GM12864 (cell line): Measurements from ENCODE around the gene IFT80.

Experiments
- DNase-seq: peaks from one replicate; pipeline ENCODE4 v3.0.0-alpha.2; 2011; ENCODE audit warnings: low read depth
- H3K4me3 ChIP-seq: 2 replicates; pipeline ENCODE4 v1.5.1; 2011; ENCODE audit warnings: mild to moderate bottlenecking, low read depth, low read length, control low read depth
- CTCF ChIP-seq: IDR thresholded peaks from 2 replicates; pipeline ENCODE4 v1.5.1; 2011; ENCODE audit warnings: low read depth, mild to moderate bottlenecking, moderate library complexity, low read length, control low read depth, inconsistent platforms; ENCODE audit errors: missing control alignments

The IFT80 gene

GRCh38 chr3:160224256-160224655 lies 174.8 kb downstream of the IFT80 start:
- no peak overlapping the region for H3K4me3 ChIP-seq
- no peak for TF ChIP-seq CTCF
- no peak for DNase-seq

- no peak overlapping the region for H3K4me3 ChIP-seq
- no peak for TF ChIP-seq CTCF
- no peak for DNase-seq
These were observed 178.0 kb downstream of the IFT80 start for GRCh38 chr3:160221019-160221418.

- DNase-seq, result no peak
- no peak for TF ChIP-seq CTCF
- H3K4me3 ChIP-seq, result no peak overlapping the region
These were observed 179.0 kb downstream of the IFT80 start for GRCh38 chr3:160220038-160220437.

GRCh38 chr3:160218136-160218535 lies 180.9 kb downstream of the IFT80 start:
- H3K4me3 ChIP-seq, result no peak overlapping the region
- no peak for DNase-seq
- no peak for TF ChIP-seq CTCF

GRCh38 chr3:160217675-160218074 lies 181.3 kb downstream of the IFT80 start:
- no peak for TF ChIP-seq CTCF
- no peak for DNase-seq
- H3K4me3 ChIP-seq, result no peak overlapping the region

GRCh38 chr3:160213191-160213590 lies 185.8 kb downstream of the IFT80 start:
- no peak for DNase-seq
- no peak for TF ChIP-seq CTCF

GRCh38 chr3:160210799-160211221 lies 188.2 kb downstream of the IFT80 start:
- no peak for DNase-seq
- H3K4me3 ChIP-seq, result no peak overlapping the region
- TF ChIP-seq CTCF, result peak; percentile 26

More at GRCh38 chr3:160213191-160213590, 185.8 kb downstream of the IFT80 start:
- H3K4me3 ChIP-seq, result no peak overlapping the region
